Forelimb muscle (tissue), 1 donor: ENCODE data around the gene APBA1. TPM values are rescaled to one million over a fixed set of nuclear protein-coding genes. Genes with fewer than 3 reads are reported as not detected.

Source experiments
- DNase-seq: peaks from one replicate; pipeline ENCODE4 v3.0.0-alpha.2; 2013; ENCODE audit warnings: low read depth
- polyA plus RNA-seq: library from polyadenylated mRNA; unstranded; fragments of 120-200 nt; gene quantifications from one replicate; pipeline ENCODE4 v1.2.1, GENCODE V29; 2013; ENCODE audit not compliant: insufficient read length

The APBA1 gene
- 5.3 TPM for polyA plus RNA-seq

DNA sequence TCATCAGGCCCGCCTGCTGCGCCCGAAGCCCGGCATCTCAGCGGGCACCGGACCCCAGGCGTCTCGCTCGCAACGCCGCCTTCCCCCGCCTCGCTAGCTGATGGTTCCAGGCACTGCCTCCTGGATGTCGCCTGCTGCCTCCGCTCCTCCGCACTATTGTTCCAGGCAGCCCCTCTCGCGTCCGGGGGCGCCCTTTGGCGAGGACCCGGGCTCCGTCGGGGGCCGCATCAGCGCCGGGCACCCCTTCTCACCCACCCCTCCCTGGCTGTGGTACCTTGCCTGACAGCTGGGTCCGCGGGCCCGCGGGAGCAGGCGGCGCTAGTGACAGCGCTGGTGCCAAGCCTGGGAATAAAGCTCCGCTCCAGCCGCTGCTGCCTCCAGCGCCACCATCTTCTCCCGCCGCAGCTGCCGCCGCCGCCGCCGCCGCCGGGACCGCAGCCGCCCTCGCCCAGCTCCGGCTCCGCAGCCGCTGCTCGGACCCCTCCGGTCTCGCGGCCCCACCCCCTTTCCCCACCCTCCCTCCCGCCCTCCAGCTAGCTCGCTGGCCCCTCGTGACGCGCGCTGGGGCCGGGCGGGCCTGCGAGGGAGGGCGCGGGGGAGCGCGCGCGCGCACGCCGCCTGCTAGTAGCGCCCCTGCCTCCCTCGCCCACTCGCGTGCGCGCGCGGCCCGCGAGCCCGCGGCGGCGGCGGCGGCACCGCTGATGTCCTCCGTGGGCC is at the start of gene APBA1:
Gene APBA1, minus strand, starts transcription at position 493 of the 717 bp plus-strand sequence.
- peak; percentile 70 for DNase-seq

DNA sequence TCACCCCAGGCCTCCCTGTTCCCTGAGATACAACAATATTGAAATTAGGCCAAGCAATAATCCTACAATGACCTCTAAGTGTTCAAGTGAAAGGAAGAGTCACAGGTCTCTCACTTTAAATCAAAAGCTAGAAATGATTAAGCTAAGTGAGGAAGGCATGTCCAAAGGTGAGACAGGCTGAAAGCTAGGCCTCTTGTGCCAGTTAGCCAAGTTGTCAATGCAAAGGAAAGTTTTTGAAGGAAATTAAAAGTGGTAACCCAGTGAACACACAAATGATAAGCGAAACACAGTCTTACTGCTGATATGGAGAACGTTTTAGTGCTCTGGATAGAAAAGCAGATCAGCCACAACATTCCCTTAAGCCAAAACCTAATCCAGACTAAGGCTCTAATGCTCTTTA is 47.8 kb upstream of the APBA1 start:
- DNase-seq, result no peak

DNA sequence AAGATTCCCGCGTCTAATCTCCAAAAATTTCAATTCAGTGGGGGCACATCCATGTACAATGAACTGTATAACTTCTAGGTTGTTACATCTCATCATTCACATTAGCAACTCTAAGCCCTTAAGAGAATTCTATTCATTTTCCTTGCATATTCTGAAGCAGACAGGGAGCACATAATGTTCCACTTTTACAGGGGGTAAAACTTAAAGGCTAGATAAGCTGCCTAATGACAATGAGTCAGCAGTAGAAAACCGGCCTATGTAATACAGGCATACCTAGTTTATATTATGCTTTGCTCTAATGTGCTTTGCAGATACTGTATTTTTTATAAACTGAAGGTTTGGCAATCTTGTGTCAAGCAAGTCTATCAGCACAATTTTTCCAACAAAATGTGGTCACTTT is 47.2 kb upstream of the APBA1 start:
- no peak for DNase-seq

DNA sequence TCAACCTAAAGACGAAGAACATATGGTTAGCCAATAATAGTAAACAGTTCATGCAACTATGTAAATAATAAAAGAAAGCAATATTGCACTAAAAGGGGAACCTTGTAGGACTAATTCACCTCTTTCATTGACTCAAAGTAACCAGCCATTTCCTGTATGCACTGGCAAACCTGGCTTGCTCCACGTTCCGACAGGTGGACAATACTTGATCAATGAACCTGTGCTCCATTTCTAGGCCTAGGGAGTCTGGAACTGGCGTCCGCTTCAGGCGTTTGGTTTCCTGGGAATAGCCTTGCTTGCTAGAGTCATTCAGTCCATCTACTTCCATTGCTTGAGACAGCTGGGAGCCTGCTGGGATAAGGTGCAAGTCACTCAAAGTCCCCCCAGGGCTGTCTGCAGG is 46.0 kb upstream of the APBA1 start:
- no peak for DNase-seq

DNA sequence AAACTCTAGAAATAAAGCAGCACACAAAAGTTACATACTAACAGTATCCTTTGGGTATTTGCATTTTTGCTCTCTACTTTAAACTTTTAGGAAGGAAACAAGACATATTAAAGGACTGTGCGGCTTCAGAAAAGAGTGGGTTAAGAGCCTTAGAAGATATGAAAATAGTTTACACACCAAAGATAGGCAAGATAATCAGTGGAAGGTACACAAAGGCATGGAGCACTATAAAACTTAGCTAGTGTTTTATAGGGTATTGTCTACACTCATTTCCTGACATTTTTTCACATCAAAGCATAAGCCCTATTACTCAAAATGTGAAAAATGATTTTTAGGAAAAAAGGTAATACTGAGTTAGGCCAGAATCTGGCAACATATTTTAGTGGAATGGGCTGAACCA is 43.7 kb upstream of the APBA1 start:
- no peak for DNase-seq

DNA sequence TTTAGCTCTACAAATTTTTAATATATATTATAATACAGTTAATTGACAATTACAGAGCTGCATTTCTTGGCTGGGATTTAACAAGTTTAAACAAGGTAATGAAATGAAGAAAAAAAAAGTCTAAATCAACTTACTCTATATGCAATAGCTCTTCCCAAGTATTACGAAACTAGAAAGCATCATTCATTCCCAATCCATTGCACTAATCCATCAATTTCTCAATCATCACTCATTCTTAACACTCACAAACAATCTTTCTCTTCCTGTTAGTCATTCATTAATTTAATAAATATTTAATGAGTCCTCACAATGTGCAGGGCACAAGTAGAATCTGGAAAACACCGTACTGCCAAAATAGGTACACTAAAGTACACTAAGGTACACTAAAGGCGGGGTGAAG is 42.9 kb upstream of the APBA1 start:
- no peak for DNase-seq

DNA sequence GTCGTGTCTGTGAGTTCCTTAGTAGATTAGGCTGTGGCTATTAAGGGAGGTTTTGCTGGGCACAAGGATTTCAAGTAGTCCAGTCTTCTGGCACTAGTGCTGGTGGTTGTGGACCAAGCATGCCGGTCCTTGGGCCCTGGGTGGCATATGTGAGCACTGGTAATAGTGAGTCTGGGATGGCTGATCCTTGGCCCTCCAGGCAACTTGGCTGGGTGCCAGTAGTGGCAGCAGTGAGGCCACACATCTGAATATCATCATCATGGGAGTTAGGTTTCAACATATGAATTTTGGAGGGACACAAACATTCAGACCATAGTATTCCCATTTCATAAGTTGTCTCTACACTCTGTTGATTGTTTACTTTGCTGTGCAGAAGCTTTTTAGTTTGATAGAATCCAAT is 25.3 kb upstream of the APBA1 start:
- no peak for DNase-seq

DNA sequence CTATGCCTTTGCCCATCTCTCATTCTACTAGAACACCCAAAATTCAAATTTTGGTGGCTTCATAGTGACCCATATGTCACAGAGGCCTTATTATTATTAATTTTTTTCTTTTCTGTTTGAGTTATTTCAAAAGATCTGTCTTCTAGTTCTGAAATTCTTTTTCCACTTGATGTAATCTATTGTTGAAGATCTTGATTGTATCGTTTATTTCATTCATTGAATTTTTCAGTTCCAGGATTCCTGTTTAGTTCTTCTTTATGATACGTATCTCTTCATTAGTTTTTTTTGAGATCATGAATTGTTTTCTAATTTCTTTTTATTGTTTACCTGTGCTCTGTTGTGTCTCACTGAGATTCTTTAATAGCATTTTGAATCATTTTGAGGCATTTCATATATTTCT is 24.6 kb upstream of the APBA1 start:
- no peak for DNase-seq

DNA sequence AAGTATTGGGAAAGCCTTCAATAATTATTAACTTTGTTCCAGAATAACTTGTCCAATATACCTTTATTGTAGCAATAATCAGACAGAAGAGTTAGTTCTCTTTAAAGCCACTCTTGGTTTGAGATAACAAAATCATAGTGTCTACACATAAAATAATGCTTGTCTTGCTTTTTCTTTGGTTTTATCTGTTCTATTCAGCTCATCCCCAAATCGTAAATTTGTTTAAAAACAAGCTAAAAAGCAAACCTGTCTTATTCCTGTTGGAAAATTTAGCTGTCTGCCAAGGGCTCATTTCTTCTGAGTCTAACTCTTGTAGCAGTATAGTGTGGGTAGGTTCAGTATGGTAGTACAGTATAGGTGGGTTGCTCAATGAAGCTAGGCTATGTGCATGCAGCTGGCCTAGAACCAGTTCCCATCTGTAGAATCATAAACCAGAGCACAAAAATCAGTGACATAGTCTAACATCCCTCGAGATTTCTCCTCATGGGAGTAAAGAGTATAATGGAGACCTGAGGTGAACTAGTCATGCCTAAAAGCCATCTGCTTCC is 17.9 kb upstream of the APBA1 start:
- DNase-seq, result no peak

DNA sequence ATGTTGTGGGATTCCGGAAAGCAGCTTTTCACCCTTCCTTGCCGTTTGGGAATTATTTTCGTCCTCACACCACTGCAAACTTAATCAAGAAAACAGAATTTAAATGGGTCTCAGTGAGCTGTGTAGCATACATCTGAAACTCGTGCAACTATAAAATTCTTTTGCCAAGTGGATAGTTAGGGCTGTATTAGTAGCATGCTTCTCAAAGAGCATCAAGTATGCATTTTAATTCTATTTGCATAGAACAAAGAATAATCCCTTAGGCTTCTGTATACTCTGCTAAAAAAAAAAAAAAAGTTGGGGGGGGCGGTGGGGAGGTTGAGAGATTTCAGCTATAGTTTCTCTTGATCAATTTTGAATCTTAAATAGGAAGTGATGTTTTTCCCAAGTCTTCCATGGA is 11.8 kb upstream of the APBA1 start:
- DNase-seq, result no peak

DNA sequence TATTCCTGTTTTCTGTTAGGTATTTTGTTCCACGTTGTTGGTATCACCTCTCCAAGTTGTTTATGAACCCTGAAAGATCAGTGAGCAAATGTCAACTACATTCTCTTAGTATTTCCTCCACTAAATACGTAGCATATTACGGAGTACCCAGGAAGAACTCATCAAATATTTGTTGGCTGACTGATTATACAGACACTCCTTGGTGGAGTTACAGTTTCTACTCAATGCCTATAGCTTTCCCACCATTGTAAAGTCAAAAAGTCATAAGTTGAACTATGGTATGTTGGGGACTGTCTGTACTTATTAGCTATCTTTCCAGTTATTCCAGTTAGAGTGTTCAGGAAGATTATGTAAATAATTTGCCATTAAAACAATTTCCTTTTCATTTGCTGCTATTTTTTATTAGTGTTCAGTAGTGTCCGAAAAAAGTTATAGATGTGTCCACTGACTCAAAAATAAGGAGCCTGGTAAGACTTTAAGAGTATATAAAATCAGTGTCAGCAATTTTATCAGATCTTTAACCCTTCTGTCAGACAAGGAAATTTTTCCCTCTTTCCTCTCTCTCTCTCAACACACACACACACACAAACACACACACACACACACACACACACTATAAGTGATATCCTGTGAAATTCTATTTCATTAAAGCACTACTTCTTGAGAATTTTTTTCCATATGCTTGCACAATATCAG is 6.8 kb upstream of the APBA1 start:
- DNase-seq, result no peak

DNA sequence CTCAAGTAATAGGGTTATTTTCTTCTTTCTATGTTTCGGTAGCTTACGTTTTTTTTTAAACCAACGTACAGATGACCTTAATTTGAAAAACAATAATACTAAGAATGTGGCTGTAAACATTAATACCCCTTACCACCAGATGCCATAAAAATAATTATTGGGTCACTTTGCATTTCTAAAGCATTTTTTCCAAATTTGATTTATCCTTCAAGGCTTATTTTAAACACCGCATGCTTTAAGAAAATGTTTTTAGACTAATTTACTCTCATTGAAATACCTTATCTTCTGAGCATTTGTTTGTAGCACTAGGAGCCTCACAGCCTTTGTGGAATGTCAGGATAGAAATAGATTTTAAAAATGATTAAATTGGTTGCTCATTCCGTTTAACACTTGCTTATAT is 5.8 kb upstream of the APBA1 start:
- DNase-seq, result no peak

DNA sequence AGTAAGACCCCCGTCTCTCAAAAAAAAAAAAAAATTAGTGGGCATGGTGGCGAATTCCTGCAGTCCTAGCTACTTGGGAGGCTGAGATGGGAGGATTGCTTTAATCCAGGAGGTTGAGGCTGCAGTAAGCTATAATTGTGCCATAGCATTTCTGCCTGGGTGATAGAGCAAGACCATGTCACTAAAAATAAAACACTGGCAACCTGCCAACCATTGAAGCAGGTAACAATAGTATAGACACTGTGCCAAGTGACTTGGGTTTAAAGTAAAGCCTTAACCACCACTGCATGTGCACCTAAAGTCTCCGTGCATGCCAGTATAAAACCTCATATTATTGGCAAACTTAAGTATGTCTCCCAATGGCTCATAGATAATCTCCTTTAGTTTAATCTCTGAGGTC is 3.4 kb upstream of the APBA1 start:
- no peak for DNase-seq

DNA sequence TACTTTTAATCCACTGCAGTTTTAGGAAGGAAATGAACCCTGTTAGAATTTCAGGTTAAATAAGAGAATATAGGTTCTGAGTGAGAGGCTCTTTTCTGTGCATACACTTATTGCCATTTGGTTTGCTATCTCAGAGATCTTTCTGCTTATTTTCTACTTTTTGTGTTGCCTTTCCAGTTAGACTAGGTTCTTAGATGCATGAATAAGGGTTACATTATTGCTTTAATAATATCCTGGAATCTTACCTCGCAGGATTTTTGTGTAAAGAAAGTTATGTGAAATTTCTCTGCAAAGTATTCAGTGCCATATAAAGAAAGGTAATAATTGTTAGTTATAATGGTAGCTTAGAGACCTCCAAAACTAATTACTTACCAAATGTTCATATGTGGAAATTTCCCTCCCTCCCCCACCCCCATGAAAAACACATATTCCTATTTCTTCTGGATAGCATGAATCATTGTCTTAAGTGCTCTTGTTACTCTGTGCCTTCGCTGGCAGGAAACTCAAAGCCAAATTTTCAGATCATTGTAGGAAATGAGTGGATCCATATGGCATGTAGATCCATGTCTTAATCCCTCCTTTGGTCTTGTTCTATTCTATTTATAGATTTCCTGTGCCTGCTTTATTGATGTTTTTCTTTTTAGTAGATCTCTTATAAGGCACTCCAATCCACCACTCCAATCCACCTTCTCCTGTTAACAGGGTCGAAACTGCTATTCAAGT is 2.7 kb upstream of the APBA1 start:
- DNase-seq, result no peak

DNA sequence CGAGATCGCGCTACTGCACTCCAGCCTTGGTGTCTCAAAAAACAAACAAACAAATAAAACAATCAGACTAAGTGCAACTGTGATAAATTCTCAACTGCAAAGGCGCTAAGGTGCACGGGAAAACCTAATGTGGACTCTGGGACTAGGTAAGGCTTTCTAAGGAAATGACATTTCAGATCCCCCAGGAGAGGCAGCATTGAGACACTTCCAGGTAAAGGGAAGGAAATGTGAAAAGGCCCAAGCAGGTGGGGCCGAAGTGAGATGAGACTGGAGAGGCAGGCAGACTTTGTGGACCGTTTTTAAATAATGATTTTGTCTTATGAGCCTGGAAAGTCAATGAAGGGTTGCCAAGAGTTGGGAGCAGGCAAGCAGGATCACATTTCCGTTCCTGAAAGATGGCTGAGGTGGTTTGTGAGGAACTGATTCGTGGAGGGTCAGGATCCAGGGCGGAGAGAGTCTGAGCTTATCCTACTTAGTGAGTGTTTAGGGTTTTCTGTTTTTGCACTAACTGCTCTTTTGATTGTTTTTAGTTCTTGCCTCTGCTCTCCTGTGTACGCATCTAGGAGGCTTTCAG is 2.0 kb upstream of the APBA1 start:
- DNase-seq, result no peak

DNA sequence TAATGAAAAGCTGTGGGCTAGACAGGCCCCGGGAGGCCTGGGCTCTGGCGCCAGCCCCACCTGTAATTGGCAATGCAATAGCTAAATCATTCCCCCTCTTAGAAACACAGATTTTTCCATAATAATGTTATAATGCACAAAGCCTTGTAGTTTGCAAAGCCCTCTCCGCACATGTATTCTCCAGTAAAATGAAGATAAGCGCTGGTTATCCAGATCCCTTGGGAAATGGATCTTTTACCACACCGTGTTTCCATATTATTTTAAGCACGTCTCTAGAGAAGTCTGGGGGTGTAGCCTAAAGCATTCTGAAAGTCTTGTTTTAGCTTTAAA is 1.1 kb upstream of the APBA1 start:
- DNase-seq, result no peak

DNA sequence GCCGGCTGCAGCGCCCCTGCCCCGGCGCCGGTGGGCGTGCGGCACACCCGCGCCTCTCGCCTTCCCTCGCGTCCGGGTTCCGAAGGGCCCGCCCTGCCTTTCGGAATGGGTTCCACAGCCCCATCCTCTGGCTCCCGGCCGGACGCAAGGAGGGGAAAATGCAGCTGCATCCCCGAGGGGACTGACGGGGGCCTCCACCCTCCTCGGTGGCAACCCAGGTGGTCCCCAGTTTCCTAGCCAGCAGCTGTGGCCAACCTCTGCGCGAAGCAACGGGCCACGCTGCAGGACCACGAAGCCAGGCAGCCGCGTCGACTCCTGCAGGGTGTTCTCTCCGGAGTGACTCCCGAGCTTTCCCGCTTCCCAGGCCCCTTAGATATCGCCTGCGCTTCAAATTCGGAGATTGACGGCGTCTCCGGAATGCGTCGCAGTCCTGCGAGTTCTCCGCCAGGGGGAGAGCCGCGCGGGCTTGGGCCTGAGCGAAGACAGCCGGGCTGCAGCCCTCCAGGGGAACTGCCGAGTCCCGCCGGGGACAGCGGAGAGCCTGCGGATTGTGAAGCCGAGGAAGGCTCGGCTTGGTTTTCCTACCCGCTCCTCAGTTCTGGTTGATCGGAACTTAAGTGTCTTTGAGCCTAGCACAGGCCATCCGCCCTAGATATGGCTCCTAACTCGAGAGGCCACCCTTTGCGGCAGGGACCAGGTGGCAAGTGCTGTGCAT is 582 bp upstream of the APBA1 start:
- peak; percentile 59 for DNase-seq

DNA sequence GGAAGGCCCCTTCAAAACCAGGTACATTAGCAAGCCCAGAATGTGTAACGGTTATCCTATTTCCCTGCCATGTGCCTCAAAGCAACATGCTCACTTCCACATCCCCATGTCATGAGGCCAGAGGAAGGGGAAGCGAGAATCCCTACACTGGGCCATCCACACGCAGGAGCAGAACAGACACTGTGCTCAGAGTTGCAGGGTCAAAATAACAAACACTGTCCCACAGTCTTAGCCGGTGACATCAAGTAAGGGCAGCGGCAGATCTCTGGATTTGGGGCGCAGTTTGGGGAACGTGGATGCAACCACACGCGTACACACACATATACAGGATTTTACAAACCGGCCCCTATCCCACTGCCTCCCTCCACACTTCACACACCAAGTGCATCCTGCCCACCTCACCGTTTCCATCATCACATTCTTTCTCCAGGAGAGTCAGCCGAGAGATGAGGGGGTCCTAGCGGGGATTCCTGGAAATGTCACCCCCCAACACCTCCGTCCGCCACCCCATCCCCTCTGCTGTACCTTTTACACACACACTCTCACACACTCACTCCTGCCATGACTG is 776 bp downstream of the APBA1 start:
- no peak for DNase-seq

DNA sequence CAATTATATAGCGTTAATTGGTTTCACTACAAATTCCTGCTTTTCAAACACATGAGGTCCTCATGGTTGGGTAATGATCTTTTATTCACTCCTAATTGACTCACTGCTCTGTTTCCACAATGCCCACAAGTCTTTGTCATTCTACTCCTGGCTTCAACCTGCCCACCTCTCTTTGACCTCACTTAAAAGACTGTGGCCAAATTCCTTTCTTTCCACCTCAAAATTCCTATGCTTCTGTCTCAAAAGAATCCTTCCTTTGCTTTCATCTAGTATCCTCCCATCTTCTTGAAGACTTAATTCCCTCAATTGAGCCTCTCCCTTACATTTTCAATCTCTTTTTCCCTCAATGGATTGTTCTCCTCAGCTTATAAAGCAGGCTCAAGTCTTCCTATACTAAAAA is 4.9 kb downstream of the APBA1 start:
- DNase-seq, result no peak

DNA sequence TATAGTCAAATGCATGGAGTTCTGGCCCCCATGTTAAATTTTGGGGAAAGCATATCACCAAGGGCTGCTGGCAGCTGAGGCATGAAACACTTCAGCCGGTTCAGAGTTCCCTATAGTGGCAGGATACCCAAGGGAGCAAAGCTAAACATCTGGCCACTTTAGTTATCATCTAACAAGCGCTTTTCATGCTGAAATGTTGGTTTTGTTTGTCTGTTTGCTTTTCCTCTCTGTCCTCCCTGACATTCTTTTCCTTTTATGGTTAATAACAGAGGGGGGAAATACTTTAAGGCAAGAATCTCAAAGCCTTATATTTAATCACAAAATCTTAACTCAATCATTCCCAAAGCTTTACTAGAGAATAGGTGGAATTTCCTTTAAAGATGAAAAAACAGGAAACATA is 11.9 kb downstream of the APBA1 start:
- no peak for DNase-seq

DNA sequence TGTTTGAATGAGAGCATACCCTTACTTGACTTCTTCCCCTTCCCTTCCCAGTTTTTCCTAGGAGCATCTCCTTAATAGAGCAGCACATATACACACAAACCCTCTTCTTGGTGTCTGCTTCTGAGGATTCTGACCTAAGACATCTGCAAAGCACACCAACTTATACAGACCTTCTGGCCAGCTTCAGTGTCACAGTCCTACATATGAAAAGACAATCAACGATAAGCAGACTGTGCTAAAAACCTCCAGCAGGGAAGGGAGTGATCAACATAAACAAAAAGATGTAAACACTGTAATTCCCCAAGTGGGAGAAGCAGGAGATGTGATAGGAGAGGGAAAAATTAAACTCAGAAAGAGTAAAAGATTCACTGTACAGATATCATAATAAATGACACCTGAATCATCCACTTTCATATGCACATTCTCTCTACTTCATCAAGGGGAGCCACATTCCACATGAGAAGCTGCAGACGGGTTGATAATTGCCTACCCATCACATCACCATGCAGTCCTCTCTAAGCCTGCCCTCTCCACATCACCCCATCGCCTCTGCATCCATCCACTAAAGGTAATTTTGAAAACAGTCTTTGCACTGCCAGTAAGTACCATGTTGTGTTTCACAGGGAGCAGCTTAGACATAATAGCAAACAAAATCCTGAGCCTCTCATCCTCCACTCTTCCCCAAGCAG is 13.0 kb downstream of the APBA1 start:
- DNase-seq, result no peak
